HG03095 (cell line): Measurements from ENCODE around the gene PITRM1.
"Not testable (repeated sequence)": the region's sequence is repeated elsewhere in the genome, so short reads cannot be mapped to it uniquely, and the experiment has no call there.

Experiments used
- ATAC-seq: cut with Tn5 transposase; IDR thresholded peaks from one replicate; pipeline ENCODE4 v1.9.1; 2021; ENCODE audit warnings: moderate library complexity; ENCODE audit not compliant: unreplicated experiment

Gene PITRM1

GRCh38 chr10:3197348-3198003 is 24.9 kb upstream of the PITRM1 start:
- ATAC-seq, result peak; percentile 54

DNA sequence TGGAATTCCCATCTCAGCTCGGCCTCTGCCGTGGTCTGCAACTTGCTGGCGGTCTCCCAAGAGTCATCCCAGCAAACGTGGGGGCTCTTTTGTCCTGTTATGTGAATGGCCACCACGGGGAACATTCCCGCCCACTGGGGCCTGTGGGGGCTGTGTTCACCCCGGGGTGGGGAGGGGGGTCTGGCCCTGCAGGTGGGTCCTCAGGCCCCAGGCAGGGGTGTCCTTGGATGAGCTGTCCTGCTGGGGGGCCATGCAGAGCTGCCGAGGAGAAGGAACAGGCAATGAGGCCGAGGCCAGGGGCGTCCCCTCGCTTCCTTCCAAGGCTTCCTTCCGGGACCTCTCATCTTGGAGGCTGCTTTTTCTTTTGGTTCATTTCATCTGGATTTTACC is 24.4 kb upstream of the PITRM1 start:
- no peak for ATAC-seq

DNA sequence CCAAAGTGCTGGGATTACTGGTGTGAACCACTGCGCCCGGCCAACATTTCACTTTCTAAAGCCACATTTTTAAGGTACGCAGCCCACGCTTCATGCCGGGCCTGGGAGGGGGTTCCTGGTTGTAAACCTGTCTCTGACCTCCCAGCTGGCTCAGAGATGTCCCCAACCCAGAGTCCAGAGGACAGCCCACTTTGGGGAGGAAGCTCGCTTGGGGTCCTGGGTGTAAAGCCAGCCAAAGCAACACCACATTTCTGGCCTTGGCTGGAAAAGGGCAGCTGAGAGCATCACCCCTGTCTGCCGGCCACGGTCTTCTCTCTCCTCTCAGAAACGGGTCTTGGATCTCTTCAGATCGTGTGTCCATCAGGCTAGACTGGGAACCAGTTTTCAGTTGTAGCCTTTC is 23.9 kb upstream of the PITRM1 start:
- ATAC-seq, result no peak

GRCh38 chr10:3195726-3196125 is 23.1 kb upstream of the PITRM1 start:
- no peak for ATAC-seq

GRCh38 chr10:3195286-3195685 is 22.7 kb upstream of the PITRM1 start:
- ATAC-seq, result no peak

- ATAC-seq, result no peak
These were observed 22.3 kb upstream of the PITRM1 start for GRCh38 chr10:3194871-3195270.

DNA sequence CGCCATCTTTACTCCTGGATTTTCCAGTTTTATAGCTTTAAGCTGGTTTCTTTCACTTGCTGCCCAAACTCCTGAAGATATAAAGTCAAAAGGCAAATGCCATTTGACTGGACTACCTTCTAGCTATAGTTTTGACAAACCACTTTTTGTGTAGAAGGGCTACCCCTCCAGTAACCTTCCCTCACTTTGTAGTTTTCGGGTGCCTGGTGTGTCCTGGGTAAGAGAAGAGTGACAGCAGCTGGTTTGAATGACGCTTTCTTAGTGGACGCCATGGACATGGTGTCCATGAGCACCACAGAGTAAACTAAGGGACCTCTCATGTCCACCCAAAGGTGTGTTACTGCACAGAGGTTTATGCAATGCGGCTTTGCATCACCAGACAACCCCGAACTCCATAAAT is 21.2 kb upstream of the PITRM1 start:
- no peak for ATAC-seq

DNA sequence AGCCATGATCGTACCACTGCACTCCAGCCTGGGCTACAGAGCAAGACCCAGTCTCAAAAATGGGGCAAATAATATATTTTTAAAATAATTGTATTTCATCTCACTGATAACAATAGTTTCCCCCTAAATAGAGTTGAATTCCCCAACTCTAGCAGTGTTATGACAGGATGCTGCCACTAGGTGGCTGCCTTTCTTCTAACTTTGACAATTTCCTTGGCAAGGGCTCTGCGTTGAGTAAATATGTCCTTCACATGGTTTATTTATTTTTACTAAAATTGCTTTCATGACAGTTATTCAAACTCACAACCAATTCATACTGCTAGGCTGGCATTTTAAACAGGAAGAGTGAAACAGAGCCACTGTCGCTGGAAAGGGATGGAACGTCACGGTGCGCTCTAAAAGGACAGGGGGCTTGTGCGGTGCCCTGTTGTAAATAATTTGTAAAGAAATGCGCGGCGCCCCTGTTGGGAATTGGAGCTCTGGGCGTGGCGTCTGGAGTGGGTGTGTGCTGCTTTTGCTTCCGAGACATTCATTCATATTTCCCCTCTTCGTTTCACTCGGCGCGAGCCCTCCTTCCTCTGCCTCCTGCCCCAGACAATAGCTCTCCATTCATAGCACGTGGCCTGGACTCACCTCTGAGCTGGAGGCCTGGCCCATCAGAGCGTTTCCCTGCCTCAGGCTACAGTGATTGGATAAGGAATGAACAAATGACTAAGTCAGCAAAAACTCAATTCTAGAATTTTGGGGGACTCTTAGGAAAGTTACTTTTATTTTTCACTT is 20.5 kb upstream of the PITRM1 start:
- ATAC-seq, result no peak

DNA sequence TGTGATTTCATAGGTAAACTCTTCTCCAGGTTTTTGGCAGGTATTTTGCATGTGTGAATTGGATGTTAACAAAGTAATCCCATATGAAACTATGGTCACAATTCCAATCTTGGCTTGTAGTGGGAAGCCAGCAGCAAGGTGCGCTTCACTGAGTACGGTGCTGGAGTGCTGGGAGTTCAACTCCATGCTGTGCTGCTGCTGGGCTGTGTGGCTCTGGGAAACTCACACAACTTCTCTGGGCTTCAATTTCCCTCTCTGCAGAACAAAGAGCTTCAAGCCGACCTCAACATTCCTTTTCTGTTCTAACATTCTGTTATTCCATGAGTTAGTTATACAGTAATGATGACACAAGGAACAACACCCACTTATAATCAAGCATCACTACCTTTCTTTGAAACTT is 18.2 kb upstream of the PITRM1 start:
- ATAC-seq, result no peak

DNA sequence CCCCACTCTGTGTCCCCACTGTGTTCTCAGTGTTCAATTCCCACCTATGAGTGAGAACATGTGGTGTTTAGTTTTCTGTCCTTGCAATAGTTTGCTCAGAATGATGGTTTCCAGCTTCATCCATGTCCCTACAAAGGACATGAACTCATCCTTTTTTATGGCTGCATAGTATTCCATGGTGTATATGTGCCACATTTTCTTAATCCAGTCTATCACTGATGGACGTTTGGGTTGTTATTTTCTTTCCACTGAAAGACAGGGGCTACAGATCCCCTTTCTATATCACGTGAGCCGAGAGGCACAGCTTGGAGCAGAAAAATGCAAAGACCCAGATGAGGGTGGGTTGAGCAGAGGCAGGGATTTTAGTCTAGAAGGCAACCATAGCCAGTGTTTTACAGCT is 14.6 kb upstream of the PITRM1 start:
- ATAC-seq, result not testable (repeated sequence)

GRCh38 chr10:3186368-3186767 is 13.8 kb upstream of the PITRM1 start:
- no peak for ATAC-seq

GRCh38 chr10:3185386-3185785 is 12.8 kb upstream of the PITRM1 start:
- ATAC-seq, result no peak

DNA sequence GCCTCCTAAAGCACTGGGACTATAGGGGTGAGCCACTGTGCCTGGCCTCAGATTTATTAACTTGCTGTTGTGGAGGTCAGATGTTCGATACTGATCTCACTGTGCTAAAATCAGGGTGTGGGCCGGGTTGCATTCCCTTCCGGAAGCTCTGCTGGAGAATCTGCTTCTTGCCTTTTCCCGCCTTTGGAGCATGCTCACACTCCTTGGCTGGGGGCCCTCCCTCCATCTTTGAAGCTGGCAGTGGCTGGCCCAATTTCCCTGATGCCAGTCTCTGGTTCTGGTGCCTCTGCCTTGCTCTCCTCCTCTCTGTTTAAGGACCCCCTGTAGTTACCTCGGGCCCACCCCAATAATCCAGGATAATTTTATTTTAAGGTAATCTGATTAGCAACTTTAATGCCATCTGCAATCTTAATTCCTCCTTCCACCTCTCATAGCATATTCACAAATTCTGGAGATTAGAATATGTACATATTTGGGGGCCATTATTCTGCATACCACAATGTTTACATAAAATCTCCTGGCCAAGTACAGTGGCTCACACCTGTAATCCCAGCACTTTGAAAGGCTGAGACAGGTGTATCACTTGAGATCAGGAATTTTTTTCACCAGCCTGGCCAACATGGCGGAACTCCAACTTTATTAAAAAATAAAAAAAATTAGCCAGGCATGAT is 7.9 kb upstream of the PITRM1 start:
- ATAC-seq, result no peak

GRCh38 chr10:3179174-3179573 is 6.6 kb upstream of the PITRM1 start:
- ATAC-seq, result no peak

GRCh38 chr10:3178042-3178441 is 5.5 kb upstream of the PITRM1 start:
- no peak for ATAC-seq

GRCh38 chr10:3173171-3173878 is 743 bp upstream of the PITRM1 start:
- peak; percentile 37 for ATAC-seq

DNA sequence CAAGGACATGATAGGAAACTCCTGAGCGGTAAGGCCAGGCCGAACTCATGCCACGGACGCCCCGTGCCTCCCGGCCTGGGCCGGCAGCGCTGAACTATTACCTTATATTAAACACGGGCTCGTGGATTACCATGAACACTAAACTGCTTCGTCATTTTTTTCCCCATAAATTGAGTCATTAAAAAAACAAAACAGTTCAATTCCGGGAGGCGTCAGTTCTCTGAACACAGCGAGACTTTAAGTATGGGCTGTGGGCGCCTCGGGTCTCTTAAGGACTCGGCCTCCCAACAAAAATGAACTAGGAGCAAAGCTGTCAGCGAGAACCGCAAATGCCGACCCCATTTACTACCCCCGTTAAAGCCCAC is 519 bp downstream of the PITRM1 start:
- no peak for ATAC-seq

GRCh38 chr10:3171488-3171887 is 1.1 kb downstream of the PITRM1 start:
- ATAC-seq, result not testable (repeated sequence)

- ATAC-seq, result no peak
These were observed 2.9 kb downstream of the PITRM1 start for GRCh38 chr10:3169673-3170072.

DNA sequence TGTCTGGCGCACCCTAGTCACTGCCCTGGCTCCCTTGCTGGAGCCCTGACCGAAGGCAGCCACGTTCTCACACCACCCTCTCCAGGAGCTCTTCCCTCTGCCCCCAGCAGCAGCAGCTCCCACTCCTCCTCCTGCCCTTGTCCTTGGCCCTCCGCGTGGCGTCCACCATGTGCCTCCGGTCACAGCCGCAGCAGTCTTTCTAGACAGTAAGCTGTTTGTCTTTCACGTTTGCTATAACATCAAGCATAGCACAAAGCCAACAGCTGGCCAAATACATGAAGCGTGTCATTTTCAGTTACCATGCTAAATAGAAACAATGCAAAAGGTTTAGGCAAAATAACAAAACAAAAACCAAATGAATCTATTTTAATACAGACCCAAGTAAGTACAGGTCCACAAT is 3.3 kb downstream of the PITRM1 start:
- ATAC-seq, result no peak

- no peak for ATAC-seq
These were observed 4.8 kb downstream of the PITRM1 start for GRCh38 chr10:3167611-3168330.
